ENCODE results near the gene GJC2. TPM values are rescaled to one million over a fixed set of nuclear protein-coding genes. Genes with fewer than 3 reads are reported as not detected.
A peak's percentile ranks its signal among the peaks of the same experiment; 100 is the strongest.

Gene GJC2
- total and polyA plus RNA-seq, 11 donors = 0.40 to 3.8 (median 0.78) TPM

DNA sequence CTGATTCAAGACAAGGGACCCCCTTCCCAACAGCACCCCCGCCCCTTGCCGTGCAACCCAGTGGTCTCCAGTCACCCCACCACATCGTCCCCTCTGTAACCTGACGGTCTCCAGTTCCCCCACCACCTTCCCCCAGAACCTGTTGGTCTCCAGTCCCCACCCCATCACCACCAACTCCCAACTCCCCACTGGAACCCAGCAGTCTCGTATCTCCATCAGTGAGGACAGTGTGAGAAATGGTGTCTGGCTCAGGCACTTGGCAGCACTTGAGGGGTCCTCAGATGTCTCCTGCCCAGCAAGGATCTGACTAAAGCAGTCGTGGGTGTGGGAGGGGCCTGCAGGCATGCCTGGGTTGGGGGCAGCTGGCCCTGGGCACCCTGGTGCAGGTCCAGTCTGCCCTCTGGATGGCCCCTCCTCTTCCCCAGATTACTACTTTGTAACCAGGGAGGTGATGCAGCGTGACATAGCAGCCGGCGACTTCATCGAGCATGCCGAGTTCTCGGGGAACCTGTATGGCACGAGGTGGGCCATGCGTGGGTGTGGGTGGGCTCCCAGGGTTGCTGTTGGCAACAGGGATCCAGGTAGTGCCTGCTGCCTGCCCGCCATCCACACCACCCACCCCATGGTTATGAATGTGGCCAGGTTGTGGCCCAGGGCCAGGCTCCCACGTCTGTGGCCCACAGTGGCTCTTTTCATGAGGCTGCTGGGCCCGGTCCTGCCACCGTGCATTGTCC, 3.1 kb upstream of the GJC2 start:
- Histone ChIP-seq H3K4me1 (peaks cover 28 to 86% (median 72%) of the 10 kb centered on the region in 12 donors), H3K4me3 (no peak overlapping the region), H3K9me3 (no peaks in the 10 kb centered on the region), H3K36me3 (peaks cover 0 to 60% (median 32%) of the 10 kb centered on the region in 9 donors), H3K27me3 (no peaks in the 10 kb centered on the region), H3K27ac (peak overlapping the region in 1 of 12 donors; percentile 88)
- 84 to 97% (median 92%) methylated on average over 10 to 18 of the region's 18 CpGs for WGBS, 4 donors
- TF ChIP-seq POLR2A (IDR thresholded peaks at IDR 0.05) (no peak), CTCF (IDR thresholded peaks at IDR 0.05) (no peak)
- ATAC-seq (no peak), DNase-seq (peak in 1 of 5 donors; percentile 6)
- intact Hi-C loops (cut with DNase I) = no loop called here

GRCh38 chr1:228147151-228147693, 2.5 kb upstream of the GJC2 start:
- Histone ChIP-seq H3K9me3 (no peaks in the 10 kb centered on the region), H3K4me3 (no peak overlapping the region), H3K27me3 (no peaks in the 10 kb centered on the region), H3K27ac (peak overlapping the region in 5 of 12 donors; percentile 83 to 90 (median 85)), H3K36me3 (peaks cover 0 to 54% (median 27%) of the 10 kb centered on the region in 9 donors), H3K4me1 (peaks cover 22 to 84% (median 71%) of the 10 kb centered on the region in 12 donors)
- ATAC-seq (no peak), DNase-seq (peak in 2 of 5 donors; percentile 8 to 60)
- no peak for TF ChIP-seq CTCF (IDR thresholded peaks at IDR 0.05)
- TF ChIP-seq POLR2A (IDR thresholded peaks at IDR 0.05) = no peak
- intact Hi-C loops (cut with DNase I) = no loop called here
- WGBS, 4 donors = 88 to 95% (median 95%) methylated on average over 9 to 20 of the region's 20 CpGs

GRCh38 chr1:228147768-228148167, 2.0 kb upstream of the GJC2 start:
- Histone ChIP-seq H3K27ac (peak overlapping the region in 11 of 12 donors; percentile 69 to 97 (median 84)), H3K9me3 (no peaks in the 10 kb centered on the region), H3K27me3 (no peaks in the 10 kb centered on the region), H3K36me3 (peaks cover 0 to 50% (median 27%) of the 10 kb centered on the region in 9 donors), H3K4me1 (peaks cover 19 to 80% (median 66%) of the 10 kb centered on the region in 12 donors), H3K4me3 (no peak overlapping the region)
- no peak for ATAC-seq
- TF ChIP-seq CTCF (IDR thresholded peaks at IDR 0.05) = no peak
- no peak for TF ChIP-seq POLR2A (IDR thresholded peaks at IDR 0.05)
- peak in 1 of 5 donors; percentile 6 for DNase-seq
- 81 to 90% (median 86%) methylated on average over 4 of the region's 4 CpGs; no CpG with 5 or more reads in 1 of the 4 donors for WGBS, 4 donors
- intact Hi-C loops (cut with DNase I) = loop anchor here in 2 of 10 donors (2.0 kb wide), 1 partner anchor 15 kb away; no protein-coding TSS in a partner anchor
